Sigmoid colon (tissue), 7 donors: ENCODE data around the gene TENT4A. TPM values are rescaled to one million over a fixed set of nuclear protein-coding genes. Genes with fewer than 3 reads are reported as not detected.

Experiments
- DNase-seq: peaks from one replicate; pipeline ENCODE4 v3.0.0-alpha.2; 2019
- H3K27ac ChIP-seq, 4 donors: fragments of 200-600 bp; sonication (generic); one replicate each; pipeline ENCODE4 v1.5.1; 2016 to 2019; ENCODE audit warnings: mild to moderate bottlenecking in 1 of 4
- H3K27me3 ChIP-seq, 3 donors: fragments of 200-600 bp; sonication (generic); one replicate each; pipeline ENCODE4 v1.5.1; 2019; ENCODE audit warnings: mild to moderate bottlenecking in 1 of 3
- H3K36me3 ChIP-seq, 4 donors: fragments of 200-600 bp; sonication (generic); one replicate each; pipeline ENCODE4 v1.5.1; 2016 to 2019
- H3K4me1 ChIP-seq, 4 donors: fragments of 200-600 bp; sonication (generic); one replicate each; pipeline ENCODE4 v1.5.1; 2017 to 2019
- H3K4me3 ChIP-seq, 4 donors: fragments of 200-600 bp; sonication (generic); one replicate each; pipeline ENCODE4 v1.5.1; 2017 to 2019; ENCODE audit warnings: mild to moderate bottlenecking in 2 of 4, moderate library complexity in 1 of 4
- H3K9me3 ChIP-seq, 4 donors: fragments of 200-600 bp in 3 of 4; sonication (generic) in 3 of 4; one replicate each; pipeline versions ENCODE4 v1.5.1 to v1.6.1; 2013 to 2019
- CTCF ChIP-seq, 4 experiments: fragments of 450-650 bp in 3 of 4; fragments of 200-600 bp in 1 of 4; IDR thresholded peaks; one replicate each; pipeline ENCODE4 v1.5.1; 2016 to 2019; ENCODE audit warnings: antibody characterized with exemption in 4 of 4, mild to moderate bottlenecking in 3 of 4, moderate library complexity in 2 of 4
- EP300 ChIP-seq, 4 donors: sonication (generic); formaldehyde crosslinking; IDR thresholded peaks; one replicate each; pipeline ENCODE4 v1.6.1; 2017; ENCODE audit warnings: antibody characterized with exemption in 4 of 4
- POLR2A ChIP-seq, 2 donors: fragments of 450-650 bp; IDR thresholded peaks; one replicate each; pipeline ENCODE4 v1.6.1; 2016; ENCODE audit warnings: antibody characterized with exemption in 2 of 2, mild to moderate bottlenecking in 2 of 2, moderate library complexity in 2 of 2
- POLR2AphosphoS5 ChIP-seq, 4 donors: sonication (generic); formaldehyde crosslinking; IDR thresholded peaks; one replicate each; pipeline ENCODE4 v1.6.1; 2017; ENCODE audit warnings: antibody characterized with exemption in 4 of 4
- WGBS, 2 donors: extraction: QIAGEN DNeasy Blood & Tissue Kit; methylation state at CpG; one replicate each; pipeline ENCODE4 v1.1.7; 2013; 5-methylcytosine and 5-hydroxymethylcytosine counted together
- intact Hi-C: fragments of 100-400 bp; cut with DNase I; formaldehyde crosslinking; loops from one replicate; pipeline ENCODE4 v1.15.1; 2023
- polyA plus RNA-seq, 3 donors: library from polyadenylated mRNA; stranded (reverse); fragments of 200-250 nt; gene quantifications; one replicate each; pipeline ENCODE4 v1.2.3, GENCODE V29; 2013
- total RNA-seq, 4 donors: library from RNA; depleted of rRNA; stranded (reverse); fragments of >200 nt; gene quantifications; one replicate each; pipeline ENCODE4 v1.1.0, GENCODE V29; 2016
- donor health status: healthy with polysubstance abuse.
- donor health status: Bipolar disorder and iron deficiency.
- donor health status: healthy.

Gene TENT4A
- total and polyA plus RNA-seq, 7 donors, result 3.0 to 27.4 (median 14.6) TPM

GRCh38 chr5:6683241-6683640 lies 30.0 kb upstream of the TENT4A start:
- WGBS, 2 donors, result 86 to 90% methylated on average over 8 of the region's 8 CpGs
- TF ChIP-seq CTCF (IDR thresholded peaks at IDR 0.05) (no peak), EP300 (IDR thresholded peaks at IDR 0.05) (no peak), POLR2A (IDR thresholded peaks at IDR 0.05) (no peak), POLR2AphosphoS5 (IDR thresholded peaks at IDR 0.05) (no peak)
- Histone ChIP-seq H3K27ac (no peak overlapping the region), H3K27me3 (peaks cover 0 to 9% (median 0%) of the 10 kb centered on the region in 3 donors), H3K4me1 (peaks cover 0 to 9% (median 0%) of the 10 kb centered on the region in 4 donors), H3K9me3 (peaks cover 0 to 6% (median 0%) of the 10 kb centered on the region in 4 donors), H3K36me3 (no peaks in the 10 kb centered on the region), H3K4me3 (no peak overlapping the region)
- no peak for DNase-seq
- intact Hi-C loops, result no loop called here

DNA sequence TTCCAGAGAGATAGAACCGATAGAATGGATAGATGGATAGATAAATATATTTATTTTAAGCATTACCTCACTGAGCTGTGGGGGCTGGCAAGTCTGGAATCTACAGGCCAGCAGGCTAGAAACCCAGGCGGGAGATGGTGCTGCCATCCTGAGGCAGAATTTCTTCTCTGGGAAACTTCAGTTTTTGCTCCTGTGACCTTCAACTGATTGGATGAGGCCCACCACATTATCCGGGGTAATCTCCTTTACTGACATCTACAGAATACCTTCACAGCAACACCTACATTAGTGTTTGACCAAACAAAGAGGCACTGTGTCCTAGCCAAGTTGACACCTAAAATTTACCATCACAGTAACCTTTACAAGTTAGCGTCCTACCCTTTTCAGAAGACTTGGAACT lies 29.2 kb upstream of the TENT4A start:
- TF ChIP-seq POLR2A (IDR thresholded peaks at IDR 0.05) (no peak), EP300 (IDR thresholded peaks at IDR 0.05) (no peak), CTCF (IDR thresholded peaks at IDR 0.05) (no peak), POLR2AphosphoS5 (IDR thresholded peaks at IDR 0.05) (no peak)
- H3K4me1 ChIP-seq, result peaks cover 0 to 9% (median 0%) of the 10 kb centered on the region in 4 donors
- 79 to 82% methylated on average over 4 of the region's 4 CpGs for WGBS, 2 donors
- DNase-seq, result no peak
- H3K9me3 ChIP-seq, result peaks cover 0 to 6% (median 0%) of the 10 kb centered on the region in 4 donors
- H3K36me3 ChIP-seq, result no peaks in the 10 kb centered on the region
- no peak overlapping the region for H3K27ac ChIP-seq
- H3K27me3 ChIP-seq, result peaks cover 0 to 9% (median 0%) of the 10 kb centered on the region in 3 donors
- H3K4me3 ChIP-seq, result no peak overlapping the region
- intact Hi-C loops, result no loop called here

DNA sequence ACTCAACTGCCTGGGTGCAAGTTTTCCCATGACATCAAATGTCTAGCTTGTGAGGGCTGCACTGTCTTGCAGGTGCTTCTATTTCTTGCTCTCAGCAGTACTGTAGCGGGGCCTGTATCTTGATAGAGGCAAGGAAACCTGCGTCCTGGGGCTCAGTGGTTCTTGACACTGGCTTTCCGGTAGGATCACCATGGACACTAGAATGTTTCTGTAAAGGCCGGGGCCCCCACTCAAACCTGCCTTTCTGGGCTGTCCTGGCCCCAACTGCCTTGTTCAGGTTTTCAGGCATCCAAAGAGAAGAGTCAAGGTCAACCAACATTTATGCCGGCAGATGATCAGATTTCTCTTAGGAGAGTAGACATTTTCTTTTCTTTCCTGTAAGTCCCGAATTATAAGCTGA lies 26.7 kb upstream of the TENT4A start:
- H3K4me3 ChIP-seq, result no peak overlapping the region
- no peaks in the 10 kb centered on the region for H3K9me3 ChIP-seq
- 47 to 52% methylated on average over 6 of the region's 6 CpGs for WGBS, 2 donors
- H3K27ac ChIP-seq, result no peak overlapping the region
- H3K27me3 ChIP-seq, result peaks cover 0 to 9% (median 0%) of the 10 kb centered on the region in 3 donors
- H3K36me3 ChIP-seq, result no peaks in the 10 kb centered on the region
- DNase-seq, result no peak
- intact Hi-C loops, result no loop called here
- TF ChIP-seq CTCF (IDR thresholded peaks at IDR 0.05), result no peak
- no peak for TF ChIP-seq POLR2AphosphoS5 (IDR thresholded peaks at IDR 0.05)
- TF ChIP-seq POLR2A (IDR thresholded peaks at IDR 0.05), result no peak
- TF ChIP-seq EP300 (IDR thresholded peaks at IDR 0.05), result no peak
- H3K4me1 ChIP-seq, result peaks cover 0 to 9% (median 0%) of the 10 kb centered on the region in 4 donors

DNA sequence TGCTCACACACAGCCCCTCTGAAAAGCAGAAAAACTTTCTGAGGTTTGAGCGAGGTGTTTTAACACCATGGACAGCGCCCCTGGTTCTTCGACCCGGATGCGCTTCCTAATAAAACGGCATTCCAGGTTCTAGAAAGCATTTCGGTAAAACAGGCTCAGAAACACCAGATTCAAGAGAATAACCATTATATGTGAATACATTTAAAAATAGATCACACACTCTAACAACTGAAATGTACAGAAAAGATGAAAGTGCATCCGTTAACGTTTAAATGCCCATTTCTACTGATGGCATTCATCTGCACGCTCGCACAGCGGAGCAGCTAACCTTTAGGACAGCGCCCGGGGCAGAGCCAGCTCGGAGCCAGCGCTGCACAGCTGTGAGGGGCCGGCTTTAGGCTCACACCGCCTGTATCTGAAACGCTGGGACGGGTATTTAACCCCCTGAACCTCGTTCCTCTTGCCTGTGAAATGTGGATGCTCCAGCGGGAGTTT lies 26.3 kb upstream of the TENT4A start:
- intact Hi-C loops, result no loop called here
- peaks cover 0 to 9% (median 0%) of the 10 kb centered on the region in 4 donors for H3K4me1 ChIP-seq
- no peaks in the 10 kb centered on the region for H3K9me3 ChIP-seq
- no peak overlapping the region for H3K27ac ChIP-seq
- H3K36me3 ChIP-seq, result no peaks in the 10 kb centered on the region
- no peak for DNase-seq
- 3% methylated on average over 22 of the region's 22 CpGs for WGBS, 2 donors
- TF ChIP-seq CTCF (IDR thresholded peaks at IDR 0.05), result no peak
- TF ChIP-seq EP300 (IDR thresholded peaks at IDR 0.05), result no peak
- peaks cover 0 to 4% (median 0%) of the 10 kb centered on the region in 3 donors for H3K27me3 ChIP-seq
- peak overlapping the region in 3 of 4 donors; percentile 7 to 34 (median 25) for H3K4me3 ChIP-seq

DNA sequence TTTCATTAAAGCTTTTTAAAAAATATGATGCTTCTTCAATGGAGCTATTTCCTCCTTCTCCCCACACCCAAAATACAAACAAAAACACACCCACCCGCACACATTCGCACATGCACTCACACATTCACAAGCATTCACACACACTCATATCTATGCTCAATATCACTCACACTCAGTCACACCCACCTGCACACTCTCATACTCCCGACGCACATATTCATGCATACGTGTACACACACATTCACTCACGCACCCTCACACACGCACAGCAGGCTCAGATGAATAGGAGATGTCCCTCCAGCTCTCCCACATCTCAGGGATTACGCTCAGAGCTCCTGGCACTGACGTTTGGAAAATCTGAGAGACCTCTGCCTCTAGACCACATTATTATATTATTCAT lies 25.7 kb upstream of the TENT4A start:
- TF ChIP-seq POLR2AphosphoS5 (IDR thresholded peaks at IDR 0.05) (no peak), EP300 (IDR thresholded peaks at IDR 0.05) (no peak), CTCF (IDR thresholded peaks at IDR 0.05) (no peak), POLR2A (IDR thresholded peaks at IDR 0.05) (no peak)
- Histone ChIP-seq H3K27me3 (peaks cover 0 to 2% (median 0%) of the 10 kb centered on the region in 3 donors), H3K4me3 (no peak overlapping the region), H3K36me3 (no peaks in the 10 kb centered on the region), H3K27ac (no peak overlapping the region), H3K4me1 (peaks cover 0 to 9% (median 0%) of the 10 kb centered on the region in 4 donors), H3K9me3 (no peaks in the 10 kb centered on the region)
- 33 to 64% methylated on average over 9 of the region's 9 CpGs for WGBS, 2 donors
- DNase-seq, result no peak
- intact Hi-C loops, result no loop called here
